ENCODE data around the gene FURIN. TPM values are rescaled to one million over a fixed set of nuclear protein-coding genes. Genes with fewer than 3 reads are reported as not detected.

FURIN gene
- total and polyA plus RNA-seq, 9 of the 15 experiments (the other 6 are each of a cell fraction or from before 2014, with no cell fraction given): 0.92 to 99.9 (median 34.8) TPM

GRCh38 chr15:90895571-90896117 is 27.3 kb downstream of the FURIN start (continued):
- TF ChIP-seq ZNF347 (CRISPR knock-in tag; IDR thresholded peaks at IDR 0.05; ENCODE audit: low read depth): no peak
- TF ChIP-seq MYBL2 (IDR thresholded peaks at IDR 0.05; ENCODE audit: low read depth): no peak
- no peak for TF ChIP-seq MYBL2 (CRISPR knock-in tag; IDR thresholded peaks at IDR 0.05; ENCODE audit: borderline replicate concordance)
- no peak for TF ChIP-seq SAFB2 (IDR thresholded peaks at IDR 0.05; ENCODE audit: borderline replicate concordance, low read depth, low read length, severe bottlenecking)
- TF ChIP-seq CHCHD3 (CRISPR knock-in tag; IDR thresholded peaks at IDR 0.05): no peak
- no peak for TF ChIP-seq ZSCAN32 (CRISPR knock-in tag; IDR thresholded peaks at IDR 0.05)
- TF ChIP-seq E2F8 (IDR thresholded peaks at IDR 0.05; ENCODE audit: low read depth, partially characterized antibody): no peak
- peak; percentile 67 for TF ChIP-seq NFIC (IDR thresholded peaks at IDR 0.05)
- no peak for TF ChIP-seq ZNF280B (CRISPR knock-in tag; IDR thresholded peaks at IDR 0.05)
- TF ChIP-seq CGGBP1 (CRISPR knock-in tag; IDR thresholded peaks at IDR 0.05): no peak
- no peak for TF ChIP-seq SREBF2 (CRISPR knock-in tag; IDR thresholded peaks at IDR 0.05)
- no peak for TF ChIP-seq POLR2G (IDR thresholded peaks at IDR 0.05; ENCODE audit: low read depth, low read length)
- TF ChIP-seq PCBP2 (IDR thresholded peaks at IDR 0.05; ENCODE audit: low read depth, low read length, poor library complexity, severe bottlenecking): no peak
- no peak for TF ChIP-seq ZHX1 (conservative IDR thresholded peaks at IDR 0.05; ENCODE audit: low read length)
- no peak for TF ChIP-seq ZNF277 (CRISPR knock-in tag; IDR thresholded peaks at IDR 0.05; ENCODE audit: borderline replicate concordance)
- TF ChIP-seq TFAM (CRISPR knock-in tag; conservative IDR thresholded peaks at IDR 0.05): no peak
- TF ChIP-seq RNF2 (IDR thresholded peaks at IDR 0.05): no peak
- TF ChIP-seq ZBTB34 (CRISPR knock-in tag; IDR thresholded peaks at IDR 0.05): no peak
- no peak for TF ChIP-seq ZNF551 (CRISPR knock-in tag; IDR thresholded peaks at IDR 0.05)

Measured in K562 (cell line).